Neural progenitor cell (in vitro differentiated cells): ENCODE results near the gene DDAH2.

Source experiments
- CTCF ChIP-seq: fragments of 200-600 bp; sonication (generic); IDR thresholded peaks from 2 replicates; pipeline ENCODE4 v1.5.1; 2017; ENCODE audit warnings: antibody characterized with exemption, mild to moderate bottlenecking
- EZH2 ChIP-seq: fragments of 200-600 bp; sonication (generic); IDR thresholded peaks from 2 replicates; pipeline ENCODE4 v1.6.1; 2017; ENCODE audit warnings: antibody characterized with exemption, mild to moderate bottlenecking, moderate library complexity
- EZH2phosphoT487 ChIP-seq: fragments of 200-600 bp; sonication (generic); IDR thresholded peaks from 2 replicates; pipeline ENCODE4 v1.6.1; 2017; ENCODE audit warnings: antibody characterized with exemption

- TF ChIP-seq CTCF (peak; percentile 43), EZH2 (no peak), EZH2phosphoT487 (no peak)
Observed at GRCh38 chr6:31717499-31718222, 11.4 kb downstream of the DDAH2 start.
